GM12878 (cell line): ENCODE measurements around the gene KRT31. TPM values are rescaled to one million over a fixed set of nuclear protein-coding genes. Genes with fewer than 3 reads are reported as not detected.

ENCODE experiments used
- ATAC-seq: fragments of 200-7000 bp; cut with Tn5 transposase; 3 replicates; pipeline ENCODE4 v1.9.1; 2020; ENCODE audit warnings: mild to moderate bottlenecking, moderate library complexity
- BruUV-seq: library from RNA; stranded (reverse); fragments of 400-500 nt; replicated peaks from 2 replicates; lab custom pipeline; 2021; lab: Mats Ljungman, UMichigan
- CTCF ChIA-PET: fragments of 300-600 bp; sonication (Branson Sonifier 250); formaldehyde crosslinking; extraction: SDS; loops from one replicate; lab custom pipeline; 2021; ENCODE audit warnings: inconsistent platforms; lab: Yijun Ruan, JAX
- POLR2A ChIA-PET: fragments of 350-600 bp; formaldehyde crosslinking; extraction: SDS; loops from one replicate; lab custom pipeline; 2021; ENCODE audit warnings: inconsistent platforms; lab: Charles Lee
- RAD21 ChIA-PET: fragments of 300-600 bp; sonication (Branson Sonifier 250); formaldehyde crosslinking; loops from one replicate; lab custom pipeline; 2023; ENCODE audit warnings: antibody characterized with exemption; ENCODE audit not compliant: unreplicated experiment; lab: Charles Lee
- SMC1A ChIA-PET: fragments of 300-600 bp; sonication (Branson Sonifier 250); formaldehyde crosslinking; loops from one replicate; lab custom pipeline; 2023; ENCODE audit not compliant: unreplicated experiment, uncharacterized antibody; lab: Charles Lee
- DNase-seq: peaks from one replicate; pipeline ENCODE4 v3.0.0-alpha.2; 2011; ENCODE audit warnings: low read depth, low spot score
- FAIRE-seq: peaks from 3 replicates; lab custom pipeline; 2011; peaks lifted over from hg19 to GRCh38; lab: Jason Lieb, UNC
- H2AFZ ChIP-seq: 2 replicates; pipeline ENCODE4 v1.6.0; 2011; ENCODE audit warnings: low read depth, low read length, control low read depth; ENCODE audit not compliant: control insufficient read depth
- H3K27ac ChIP-seq: 2 replicates; pipeline ENCODE4 v1.5.1; 2011; ENCODE audit warnings: control low read depth; ENCODE audit not compliant: control insufficient read depth, insufficient read depth
- H3K27me3 ChIP-seq, 2 experiments: replicated peaks in 1 of 2; 2 replicates each; pipeline versions ENCODE4 v1.6.0 to v1.6.1; 2011; ENCODE audit warnings: low read length in 1 of 2; ENCODE audit not compliant: control insufficient read depth in 2 of 2, insufficient read depth in 2 of 2
- H3K36me3 ChIP-seq, 2 experiments: 2 replicates each; pipeline ENCODE4 v1.5.1; 2011; ENCODE audit warnings: low read length in 1 of 2; ENCODE audit not compliant: control insufficient read depth in 2 of 2, insufficient read depth in 2 of 2
- H3K4me1 ChIP-seq: 2 replicates; pipeline ENCODE4 v1.6.1; 2011; ENCODE audit warnings: mild to moderate bottlenecking, low read length, moderate library complexity, mixed read lengths; ENCODE audit not compliant: control insufficient read depth, insufficient read depth
- H3K4me2 ChIP-seq: 2 replicates; pipeline ENCODE4 v1.6.0; 2011; ENCODE audit warnings: control low read depth; ENCODE audit not compliant: control insufficient read depth, insufficient read depth
- H3K4me3 ChIP-seq: fragments of 200-600 bp; sonication (generic); 2 replicates; pipeline ENCODE4 v1.5.1; 2016
- H3K79me2 ChIP-seq: 2 replicates; pipeline ENCODE4 v1.6.0; 2011; ENCODE audit warnings: low read length; ENCODE audit not compliant: control insufficient read depth, insufficient read depth
- H3K9ac ChIP-seq: 2 replicates; pipeline ENCODE4 v1.8.0; 2011; ENCODE audit warnings: low read length, control low read depth, mixed read lengths; ENCODE audit not compliant: control insufficient read depth, insufficient read depth
- H3K9me3 ChIP-seq: replicated peaks from 3 replicates; pipeline ENCODE4 v1.5.1; 2011; ENCODE audit warnings: mild to moderate bottlenecking, low read length; ENCODE audit not compliant: control insufficient read depth, insufficient read depth
- H4K20me1 ChIP-seq: 2 replicates; pipeline ENCODE4 v1.6.0; 2011; ENCODE audit not compliant: control insufficient read depth, insufficient read depth
- CBX3 ChIP-seq: fragments of 200-600 bp; sonication (generic); IDR thresholded peaks from 2 replicates; pipeline ENCODE4 v1.6.1; 2016; ENCODE audit warnings: low read depth, borderline replicate concordance
- E2F4 ChIP-seq: IDR thresholded peaks from 2 replicates; pipeline ENCODE4 v1.6.1; 2012; ENCODE audit warnings: low read depth, low read length, improper control_type of control experiment
- GABPA ChIP-seq: IDR thresholded peaks from 2 replicates; pipeline ENCODE4 v1.6.1; 2014; ENCODE audit warnings: antibody characterized with exemption, low read depth, mild to moderate bottlenecking, inconsistent platforms
- JUNB ChIP-seq: IDR thresholded peaks from 2 replicates; pipeline ENCODE4 v1.6.1; 2016; ENCODE audit warnings: antibody characterized with exemption, mild to moderate bottlenecking
- MXI1 ChIP-seq: fragments of 150-350 bp; IDR thresholded peaks from 2 replicates; pipeline ENCODE4 v1.6.1; 2011; ENCODE audit warnings: low read depth, mild to moderate bottlenecking, inconsistent platforms, low read length, improper control_type of control experiment
- NR2C2 ChIP-seq: IDR thresholded peaks from 2 replicates; pipeline ENCODE4 v1.6.1; 2011; ENCODE audit warnings: borderline replicate concordance, low read depth; ENCODE audit not compliant: control insufficient read depth, insufficient read length
- POLR2A ChIP-seq: IDR thresholded peaks from 2 replicates; pipeline ENCODE4 v1.6.1; 2011; ENCODE audit warnings: low read depth, mild to moderate bottlenecking, low read length
- REST ChIP-seq: IDR thresholded peaks from 2 replicates; pipeline ENCODE4 v1.6.1; 2012; ENCODE audit warnings: mild to moderate bottlenecking, low read depth, low read length
- TAF1 ChIP-seq: IDR thresholded peaks from 2 replicates; pipeline ENCODE4 v1.6.1; 2011; ENCODE audit warnings: mild to moderate bottlenecking, low read depth, low read length, borderline replicate concordance
- YY1 ChIP-seq: IDR thresholded peaks from 2 replicates; pipeline ENCODE4 v1.6.1; 2011; ENCODE audit warnings: low read depth, mild to moderate bottlenecking, low read length
- ZNF274 ChIP-seq: IDR thresholded peaks from one replicate; pipeline ENCODE4 v1.8.0; 2011; ENCODE audit not compliant: insufficient read length, insufficient read depth
- ZNF592 ChIP-seq: fragments of 450-650 bp; IDR thresholded peaks from 2 replicates; pipeline ENCODE4 v1.6.1; 2017; ENCODE audit warnings: mild to moderate bottlenecking, moderate library complexity
- ZZZ3 ChIP-seq: IDR thresholded peaks from 2 replicates; pipeline ENCODE4 v1.6.1; 2011; ENCODE audit warnings: low read depth; ENCODE audit not compliant: control insufficient read depth, insufficient read length
- WGBS: methylation state at CpG from one replicate; pipeline ENCODE4 v1.1.6; 2016; ENCODE audit warnings: low lambda C conversion rate; ENCODE audit not compliant: insufficient replicate concordance, insufficient coverage; ENCODE audit errors: missing lambda C conversion rate; 5-methylcytosine and 5-hydroxymethylcytosine counted together
- in situ Hi-C: fragments of 300-500 bp; cut with MboI; formaldehyde crosslinking; loops from 9 replicates; pipeline ENCODE4 v1.14.3; 2018; ENCODE audit warnings: mixed read lengths
- intact Hi-C: fragments of 100-400 bp; cut with micrococcal nuclease; formaldehyde crosslinking; loops from one replicate; pipeline ENCODE4 v1.14.2; 2022; ENCODE audit not compliant: unreplicated experiment
- polyA plus RNA-seq, 11 experiments: library from polyadenylated mRNA; depleted of rRNA in 4 of 11; unstranded in 6 of 11; stranded (reverse) in 5 of 11; fragments of >200 nt; fragmentation: Nextera tagmentation in 4 of 11; fragmentation: Illumina TruSeq in 1 of 11; extraction: Ambion mirVana in 4 of 11; extraction: Trizol in 1 of 11; gene quantifications; 1 replicate in 1 of 11; 2 replicates in 10 of 11; pipeline versions ENCODE4 v1.2.1 to v1.2.3, GENCODE V29; 2011 to 2016; ENCODE audit warnings: inconsistent platforms in 2 of 11, missing spikeins in 2 of 11, low read depth in 1 of 11
- total RNA-seq, 4 experiments: library from RNA; depleted of rRNA in 3 of 4; stranded (reverse); fragments of >200 nt in 3 of 4; fragmentation: Illumina TruSeq in 1 of 4; extraction: Trizol in 1 of 4; gene quantifications; 2 replicates each; pipeline versions ENCODE4 v1.2.1 to v1.2.3, GENCODE V29; 2013 to 2021
- TF ChIP-seq, protein P1 (sequence below): fragments of 450-650 bp; IDR thresholded peaks from 2 replicates; pipeline ENCODE4 v1.6.1; 2017; ENCODE audit warnings: antibody characterized with exemption, mild to moderate bottlenecking, moderate library complexity

The KRT31 gene
- total and polyA plus RNA-seq, 10 of the 15 experiments (the other 5 are each of a cell fraction or from before 2014, with no cell fraction given), result not detected

DNA sequence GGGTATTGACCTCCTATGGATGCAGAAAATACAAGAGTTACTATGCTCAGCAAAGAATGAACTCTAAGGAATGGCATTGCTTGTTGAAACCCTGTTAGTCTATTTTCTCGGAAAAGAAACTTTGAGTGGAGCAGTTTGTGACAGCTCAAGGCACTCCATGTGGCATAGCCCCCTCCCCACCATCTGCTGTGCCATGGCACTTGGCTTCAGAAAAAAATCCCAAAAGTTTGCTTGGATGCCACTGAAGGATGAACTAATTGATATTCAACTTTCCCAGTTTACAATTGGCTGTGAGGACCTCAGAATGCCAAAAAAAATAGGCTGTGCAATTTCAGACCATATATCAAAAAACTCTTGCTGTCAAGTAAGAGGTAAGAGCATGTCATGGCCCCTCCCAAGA, 1.8 kb downstream of the KRT31 start:
- FAIRE-seq (no peak), ATAC-seq (no peak), DNase-seq (no peak)
- Histone ChIP-seq H3K9ac (no peak overlapping the region), H3K4me3 (no peak overlapping the region), H4K20me1 (no peaks in the 10 kb centered on the region), H2AFZ (no peak overlapping the region), H3K79me2 (no peaks in the 10 kb centered on the region), H3K27ac (no peak overlapping the region), H3K4me2 (no peak overlapping the region), H3K27me3 (peaks cover 0 to 3% of the 10 kb centered on the region in 2 experiments; a peak in 2 of 4 replicates), H3K36me3 (no peaks in the 10 kb centered on the region), H3K9me3 (no peaks in the 10 kb centered on the region), H3K4me1 (no peaks in the 10 kb centered on the region)
- ChIA-PET CTCF (no interaction called here), RAD21 (no interaction called here), SMC1A (no interaction called here), POLR2A (no interaction called here)
- intact Hi-C loops, result no loop called here
- WGBS, result 86% methylated on average over 1 of the region's 1 CpG
- in situ Hi-C loops, result no loop called here
- no TSS peak for BruUV-seq
- TF ChIP-seq REST (no peak), CBX3 (no peak), ZNF274 (no peak), E2F4 (no peak), GABPA (no peak), YY1 (no peak), ZZZ3 (no peak), MXI1 (no peak), POLR2A (no peak), TAF1 (no peak), ZNF592 (no peak), NR2C2 (no peak), JUNB (no peak)
- TF ChIP-seq, protein P1, sequence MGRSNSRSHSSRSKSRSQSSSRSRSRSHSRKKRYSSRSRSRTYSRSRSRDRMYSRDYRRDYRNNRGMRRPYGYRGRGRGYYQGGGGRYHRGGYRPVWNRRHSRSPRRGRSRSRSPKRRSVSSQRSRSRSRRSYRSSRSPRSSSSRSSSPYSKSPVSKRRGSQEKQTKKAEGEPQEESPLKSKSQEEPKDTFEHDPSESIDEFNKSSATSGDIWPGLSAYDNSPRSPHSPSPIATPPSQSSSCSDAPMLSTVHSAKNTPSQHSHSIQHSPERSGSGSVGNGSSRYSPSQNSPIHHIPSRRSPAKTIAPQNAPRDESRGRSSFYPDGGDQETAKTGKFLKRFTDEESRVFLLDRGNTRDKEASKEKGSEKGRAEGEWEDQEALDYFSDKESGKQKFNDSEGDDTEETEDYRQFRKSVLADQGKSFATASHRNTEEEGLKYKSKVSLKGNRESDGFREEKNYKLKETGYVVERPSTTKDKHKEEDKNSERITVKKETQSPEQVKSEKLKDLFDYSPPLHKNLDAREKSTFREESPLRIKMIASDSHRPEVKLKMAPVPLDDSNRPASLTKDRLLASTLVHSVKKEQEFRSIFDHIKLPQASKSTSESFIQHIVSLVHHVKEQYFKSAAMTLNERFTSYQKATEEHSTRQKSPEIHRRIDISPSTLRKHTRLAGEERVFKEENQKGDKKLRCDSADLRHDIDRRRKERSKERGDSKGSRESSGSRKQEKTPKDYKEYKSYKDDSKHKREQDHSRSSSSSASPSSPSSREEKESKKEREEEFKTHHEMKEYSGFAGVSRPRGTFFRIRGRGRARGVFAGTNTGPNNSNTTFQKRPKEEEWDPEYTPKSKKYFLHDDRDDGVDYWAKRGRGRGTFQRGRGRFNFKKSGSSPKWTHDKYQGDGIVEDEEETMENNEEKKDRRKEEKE, result no peak
